ENCODE data around the gene SMAD7. TPM values are rescaled to one million over a fixed set of nuclear protein-coding genes. Genes with fewer than 3 reads are reported as not detected.
A peak's percentile ranks its signal among the peaks of the same experiment; 100 is the strongest.

Gene SMAD7
- total and polyA plus RNA-seq, 8 donors: 4.2 to 22.4 (median 6.8) TPM

- DNase-seq (no peak), FAIRE-seq (no peak), ATAC-seq (peak in 3 of 4 donors; percentile 13 to 31 (median 16))
- Histone ChIP-seq H3K36me3 (no peaks in the 10 kb centered on the region), H3K4me3 (no peak overlapping the region), H3K9me3 (no peaks in the 10 kb centered on the region), H3K27me3 (no peaks in the 10 kb centered on the region), H3K4me1 (peaks cover 26 to 73% (median 41%) of the 10 kb centered on the region in 3 donors), H3K27ac (peak overlapping the region in 3 of 4 donors; percentile 51 to 88 (median 63))
- intact Hi-C loops (cut with DNase I): no loop called here
- TF ChIP-seq, protein P1, sequence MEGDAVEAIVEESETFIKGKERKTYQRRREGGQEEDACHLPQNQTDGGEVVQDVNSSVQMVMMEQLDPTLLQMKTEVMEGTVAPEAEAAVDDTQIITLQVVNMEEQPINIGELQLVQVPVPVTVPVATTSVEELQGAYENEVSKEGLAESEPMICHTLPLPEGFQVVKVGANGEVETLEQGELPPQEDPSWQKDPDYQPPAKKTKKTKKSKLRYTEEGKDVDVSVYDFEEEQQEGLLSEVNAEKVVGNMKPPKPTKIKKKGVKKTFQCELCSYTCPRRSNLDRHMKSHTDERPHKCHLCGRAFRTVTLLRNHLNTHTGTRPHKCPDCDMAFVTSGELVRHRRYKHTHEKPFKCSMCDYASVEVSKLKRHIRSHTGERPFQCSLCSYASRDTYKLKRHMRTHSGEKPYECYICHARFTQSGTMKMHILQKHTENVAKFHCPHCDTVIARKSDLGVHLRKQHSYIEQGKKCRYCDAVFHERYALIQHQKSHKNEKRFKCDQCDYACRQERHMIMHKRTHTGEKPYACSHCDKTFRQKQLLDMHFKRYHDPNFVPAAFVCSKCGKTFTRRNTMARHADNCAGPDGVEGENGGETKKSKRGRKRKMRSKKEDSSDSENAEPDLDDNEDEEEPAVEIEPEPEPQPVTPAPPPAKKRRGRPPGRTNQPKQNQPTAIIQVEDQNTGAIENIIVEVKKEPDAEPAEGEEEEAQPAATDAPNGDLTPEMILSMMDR (IDR thresholded peaks at IDR 0.05): no peak
- WGBS, 2 donors: 60 to 61% methylated on average over 14 of the region's 14 CpGs
These were observed 15.9 kb downstream of the SMAD7 start for GRCh38 chr18:48934723-48935432.

GRCh38 chr18:48934415-48934722 lies 16.4 kb downstream of the SMAD7 start:
- ATAC-seq (no peak), FAIRE-seq (peak; percentile 37), DNase-seq (no peak)
- Histone ChIP-seq H3K27ac (peak overlapping the region in 2 of 4 donors; percentile 63 to 88), H3K27me3 (no peaks in the 10 kb centered on the region), H3K4me3 (no peak overlapping the region), H3K36me3 (no peaks in the 10 kb centered on the region), H3K4me1 (peaks cover 29 to 73% (median 46%) of the 10 kb centered on the region in 3 donors), H3K9me3 (no peaks in the 10 kb centered on the region)
- TF ChIP-seq, protein P1 (IDR thresholded peaks at IDR 0.05): no peak
- intact Hi-C loops (cut with DNase I): no loop called here
- 75 to 79% methylated on average over 3 of the region's 3 CpGs for WGBS, 2 donors

DNA sequence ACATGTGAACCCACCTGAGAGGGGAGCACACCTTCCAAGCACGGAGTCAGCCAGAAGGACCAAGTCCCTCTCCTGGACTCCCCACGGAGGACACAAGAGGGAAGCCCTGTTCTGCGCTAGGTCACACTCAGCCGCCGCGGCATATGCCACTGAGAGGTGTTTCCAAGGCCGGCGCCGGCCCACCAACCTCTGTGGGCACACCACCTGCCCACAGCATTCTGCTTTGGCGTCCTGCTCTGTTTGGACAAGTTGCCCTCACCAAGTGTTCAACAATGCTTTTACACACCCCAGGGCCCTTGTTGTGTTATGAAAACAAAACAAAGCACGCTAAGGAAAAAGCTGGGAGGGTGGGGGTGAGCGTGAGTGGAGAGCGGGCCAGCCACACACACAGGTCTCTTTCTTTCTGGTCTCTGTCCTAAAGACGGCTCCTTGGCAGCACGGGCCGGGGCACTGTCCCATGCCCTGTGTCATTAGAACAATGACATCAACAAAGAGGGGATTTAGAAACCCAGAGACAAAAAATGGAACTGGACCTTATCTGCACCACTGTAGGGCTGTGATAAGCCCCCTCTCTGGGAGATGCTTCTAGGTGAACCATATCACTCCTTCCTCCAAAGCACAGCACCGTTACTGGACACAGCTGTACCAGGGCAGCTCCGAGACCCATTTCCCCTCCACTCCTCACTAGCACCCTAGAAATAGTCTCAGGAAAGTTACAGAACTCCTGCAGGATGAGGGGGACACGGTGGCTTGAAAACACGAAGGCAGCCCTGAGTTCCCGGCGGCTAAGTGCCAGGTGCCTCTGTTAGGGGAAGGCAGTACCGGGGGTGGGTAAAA lies 17.0 kb downstream of the SMAD7 start:
- 80 to 81% methylated on average over 23 of the region's 23 CpGs for WGBS, 2 donors
- H3K27me3 ChIP-seq: no peaks in the 10 kb centered on the region
- TF ChIP-seq, protein P1 (IDR thresholded peaks at IDR 0.05): no peak
- FAIRE-seq (no peak), ATAC-seq (no peak), DNase-seq (peak in 1 of 6 donors; percentile 67)
- no peaks in the 10 kb centered on the region for H3K9me3 ChIP-seq
- H3K4me3 ChIP-seq: no peak overlapping the region
- intact Hi-C loops (cut with DNase I): no loop called here
- H3K4me1 ChIP-seq: peaks cover 34 to 76% (median 51%) of the 10 kb centered on the region in 3 donors
- H3K27ac ChIP-seq: peak overlapping the region in 2 of 4 donors; percentile 63 to 88
- no peaks in the 10 kb centered on the region for H3K36me3 ChIP-seq

GRCh38 chr18:48932822-48933510 lies 17.8 kb downstream of the SMAD7 start:
- Histone ChIP-seq H3K9me3 (no peaks in the 10 kb centered on the region), H3K4me3 (no peak overlapping the region), H3K4me1 (peaks cover 41 to 79% (median 54%) of the 10 kb centered on the region in 3 donors), H3K27me3 (no peaks in the 10 kb centered on the region), H3K36me3 (no peaks in the 10 kb centered on the region), H3K27ac (peak overlapping the region in 2 of 4 donors; percentile 63 to 88)
- no peak for ATAC-seq
- TF ChIP-seq, protein P1 (IDR thresholded peaks at IDR 0.05): no peak
- intact Hi-C loops (cut with DNase I): no loop called here
- 77 to 81% methylated on average over 10 of the region's 10 CpGs for WGBS, 2 donors
- FAIRE-seq: no peak
- DNase-seq: no peak
